NCI-H1105 treated with DMSO at 0.1 percent for 48 hours (cell line): ENCODE measurements around the gene HPGDS.
"Not testable (repeated sequence)": the region's sequence is repeated elsewhere in the genome, so short reads cannot be mapped to it uniquely, and the experiment has no call there.

ENCODE experiments used
- DNase-seq: peaks from one replicate; lab custom pipeline; 2025; lab: John Stamatoyannopoulos, UW

Gene HPGDS

GRCh38 chr4:94357624-94358023 is 15.0 kb upstream of the HPGDS start:
- no peak for DNase-seq

DNA sequence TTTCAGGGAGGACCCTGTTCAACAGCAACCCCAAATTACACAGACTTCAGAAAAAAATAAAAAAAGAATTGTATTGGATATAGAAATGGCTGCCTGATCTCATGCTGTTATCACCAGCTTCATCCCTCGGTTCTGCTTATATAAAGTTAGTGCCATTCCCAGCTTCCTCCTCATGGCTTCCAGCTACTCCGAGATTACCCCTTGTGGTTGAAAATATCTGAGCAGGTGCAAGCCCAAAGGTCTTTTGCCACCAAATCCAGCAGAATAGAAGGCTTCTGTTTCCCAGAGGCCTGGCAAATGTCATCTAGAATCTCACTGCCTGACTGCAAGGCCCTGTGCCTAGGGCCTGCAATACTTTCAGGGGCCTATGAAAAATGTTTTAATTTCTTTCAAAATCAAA is 13.8 kb upstream of the HPGDS start:
- DNase-seq = no peak

DNA sequence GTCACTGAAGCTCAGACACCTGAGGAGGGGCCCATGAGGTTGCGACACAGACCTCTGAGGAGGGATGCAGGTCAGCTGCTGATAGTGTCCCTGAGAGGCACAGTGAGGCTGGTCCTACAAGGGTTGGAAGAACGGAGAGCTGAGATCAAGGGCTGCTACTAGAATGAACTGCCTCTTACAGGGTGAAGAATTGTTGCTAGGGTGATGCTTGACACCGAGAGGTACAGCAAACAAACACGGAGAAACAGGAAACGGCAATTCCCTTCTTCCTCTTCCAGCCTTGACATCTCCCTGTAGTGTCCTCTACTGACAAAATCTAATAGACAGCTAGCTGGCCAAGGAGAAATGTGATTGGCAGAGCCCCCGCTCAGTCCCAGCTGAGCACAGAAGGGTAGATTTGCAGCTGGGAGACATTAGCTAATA is 11.8 kb upstream of the HPGDS start:
- no peak for DNase-seq

GRCh38 chr4:94352996-94353395 is 10.4 kb upstream of the HPGDS start:
- DNase-seq = no peak

DNA sequence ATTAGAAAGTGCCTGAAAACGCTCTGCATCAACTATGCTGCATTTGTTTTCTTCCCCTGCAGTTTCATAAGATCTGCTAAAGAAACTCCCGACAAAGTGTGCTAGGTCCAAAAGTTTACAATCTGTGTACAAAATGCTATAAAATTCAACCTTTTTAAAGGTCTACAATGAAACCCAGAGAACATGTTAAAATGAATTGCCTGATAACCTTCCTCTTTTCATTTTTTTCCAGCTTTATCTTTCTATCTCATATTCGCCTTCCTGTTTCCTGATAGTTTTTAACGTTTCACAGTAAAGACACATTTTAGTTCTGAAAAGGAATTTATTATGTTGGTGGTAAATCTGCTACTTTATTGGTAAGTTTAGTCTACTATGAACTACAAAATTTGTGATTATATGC is 9.5 kb upstream of the HPGDS start:
- DNase-seq = no peak

- no peak for DNase-seq
Measured at GRCh38 chr4:94351319-94351718, 8.7 kb upstream of the HPGDS start.

GRCh38 chr4:94350095-94350494 is 7.5 kb upstream of the HPGDS start:
- no peak for DNase-seq

DNA sequence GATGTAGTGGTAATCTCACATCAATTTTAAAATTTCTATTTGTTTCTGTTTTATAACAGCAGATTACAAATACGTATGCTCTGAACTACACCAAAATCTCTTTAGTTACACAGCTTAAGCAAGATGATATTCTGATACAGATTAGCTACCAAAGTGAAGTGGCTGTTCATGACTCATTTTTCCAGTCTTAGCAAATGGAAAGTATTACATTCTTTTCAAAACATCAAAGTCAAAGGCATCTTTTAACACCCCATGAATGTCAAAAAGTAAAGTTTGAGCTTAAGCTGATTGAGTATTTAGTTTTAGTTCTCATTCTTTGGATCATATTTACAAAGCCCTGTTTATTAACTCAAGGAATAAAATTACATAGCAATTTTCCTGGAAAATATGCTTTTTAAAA is 6.6 kb upstream of the HPGDS start:
- no peak for DNase-seq

DNA sequence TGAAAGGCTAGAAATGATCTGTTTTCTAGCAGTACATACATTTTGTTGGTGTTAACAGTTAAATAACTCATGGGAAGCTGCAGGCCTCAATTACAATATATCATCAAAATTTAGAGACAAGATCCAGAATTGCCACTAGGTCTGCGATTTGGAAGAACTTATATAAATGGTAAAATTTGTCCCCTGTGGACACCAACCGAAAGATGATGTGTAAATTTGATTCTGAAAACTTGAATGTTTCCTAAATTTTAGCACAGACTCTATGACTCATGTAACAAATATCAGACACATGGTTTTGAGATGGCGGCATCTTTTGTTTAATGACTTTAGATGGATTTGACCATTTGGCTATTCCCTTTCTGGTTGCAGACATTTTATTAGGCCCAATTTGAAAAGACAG is 6.0 kb upstream of the HPGDS start:
- no peak for DNase-seq

GRCh38 chr4:94346541-94346940 is 3.9 kb upstream of the HPGDS start:
- DNase-seq = no peak

GRCh38 chr4:94345969-94346368 is 3.3 kb upstream of the HPGDS start:
- no peak for DNase-seq

- no peak for DNase-seq
Measured at GRCh38 chr4:94345266-94345665, 2.6 kb upstream of the HPGDS start.

- no peak for DNase-seq
Measured at GRCh38 chr4:94344457-94344856, 1.8 kb upstream of the HPGDS start.

DNA sequence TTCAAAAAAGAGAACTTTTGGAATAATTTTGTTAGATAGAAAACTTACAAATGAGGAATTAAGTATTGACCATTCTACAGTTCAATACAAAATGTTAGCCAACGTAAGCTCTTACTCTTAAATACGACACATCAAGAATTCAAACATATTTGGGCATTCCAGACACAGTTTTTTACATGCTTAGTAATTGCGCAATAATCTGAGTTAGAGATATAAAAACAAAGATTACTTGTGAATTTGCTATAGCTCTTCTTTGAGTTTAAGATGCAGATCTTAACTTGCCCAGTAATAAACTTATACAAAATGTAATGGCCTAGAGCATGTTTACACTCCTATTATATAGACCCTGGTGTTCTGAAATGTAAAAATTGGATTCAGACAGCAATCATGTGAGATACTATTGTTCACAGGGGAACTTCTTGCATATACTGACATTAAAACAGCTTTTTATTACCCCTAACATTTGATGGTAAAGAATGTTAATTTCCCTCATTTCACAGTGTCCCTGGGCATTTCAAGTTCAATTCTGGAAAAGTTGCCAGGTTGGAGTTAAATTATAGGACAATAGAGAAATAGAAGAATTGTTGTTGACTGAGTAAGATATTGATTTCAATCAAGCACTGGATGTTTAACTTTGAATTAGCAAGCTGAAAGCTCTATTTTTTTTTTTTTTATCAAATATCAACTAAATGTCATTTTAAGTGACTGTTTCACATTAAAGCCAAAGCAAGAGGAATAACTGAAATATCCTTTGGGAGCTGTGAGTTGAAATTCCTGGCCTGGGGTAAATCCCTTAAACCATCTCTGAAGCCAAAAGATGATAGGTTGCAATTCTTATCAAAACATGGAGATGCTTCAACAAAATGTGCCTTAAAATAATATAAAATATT is 910 bp downstream of the HPGDS start:
- no peak for DNase-seq

DNA sequence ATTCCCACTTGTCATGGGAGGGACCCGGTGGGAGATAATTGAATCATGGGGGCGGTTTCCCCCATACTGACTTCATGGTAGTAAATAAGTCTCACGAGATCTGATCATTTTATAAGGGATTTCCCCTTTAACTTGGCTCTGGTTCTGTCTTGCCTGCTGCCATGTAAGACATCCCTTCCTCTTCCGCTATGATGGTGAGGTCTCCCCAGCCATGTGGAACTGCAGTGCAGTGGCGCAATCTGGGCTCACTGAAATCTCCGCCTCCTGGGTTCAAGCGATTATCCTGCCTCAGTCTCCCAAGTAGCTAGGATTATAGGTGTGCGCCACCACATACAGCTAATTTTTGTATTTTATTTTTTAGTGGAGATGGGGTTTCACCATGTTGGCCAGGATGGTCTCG is 2.9 kb downstream of the HPGDS start:
- no peak for DNase-seq

- no peak for DNase-seq
Measured at GRCh38 chr4:94338681-94339351, 3.8 kb downstream of the HPGDS start.

GRCh38 chr4:94336791-94337190 is 5.8 kb downstream of the HPGDS start:
- not testable (repeated sequence) for DNase-seq

- no peak for DNase-seq
Measured at GRCh38 chr4:94336303-94336702, 6.3 kb downstream of the HPGDS start.

GRCh38 chr4:94334962-94335361 is 7.7 kb downstream of the HPGDS start:
- DNase-seq = no peak

DNA sequence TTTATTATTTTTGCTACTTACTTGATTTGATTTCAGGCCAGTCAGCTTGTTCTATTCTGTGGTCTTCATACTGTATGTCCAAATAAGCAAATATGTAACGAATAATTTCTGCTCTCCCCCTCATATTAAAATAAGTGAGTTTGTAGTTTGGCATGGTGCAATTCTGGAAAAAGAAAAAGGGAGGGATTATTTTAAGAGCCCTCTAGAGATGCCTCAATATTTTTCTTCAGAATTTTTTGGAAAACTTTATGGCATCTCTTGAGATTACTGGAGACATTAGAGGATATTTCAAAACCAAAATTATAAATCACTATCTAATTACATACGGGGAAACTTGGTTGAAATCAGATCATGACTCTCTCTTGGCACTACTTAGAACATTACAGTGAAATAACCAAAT is 8.2 kb downstream of the HPGDS start:
- no peak for DNase-seq

- DNase-seq = no peak
Measured at GRCh38 chr4:94333866-94334265, 8.8 kb downstream of the HPGDS start.

DNA sequence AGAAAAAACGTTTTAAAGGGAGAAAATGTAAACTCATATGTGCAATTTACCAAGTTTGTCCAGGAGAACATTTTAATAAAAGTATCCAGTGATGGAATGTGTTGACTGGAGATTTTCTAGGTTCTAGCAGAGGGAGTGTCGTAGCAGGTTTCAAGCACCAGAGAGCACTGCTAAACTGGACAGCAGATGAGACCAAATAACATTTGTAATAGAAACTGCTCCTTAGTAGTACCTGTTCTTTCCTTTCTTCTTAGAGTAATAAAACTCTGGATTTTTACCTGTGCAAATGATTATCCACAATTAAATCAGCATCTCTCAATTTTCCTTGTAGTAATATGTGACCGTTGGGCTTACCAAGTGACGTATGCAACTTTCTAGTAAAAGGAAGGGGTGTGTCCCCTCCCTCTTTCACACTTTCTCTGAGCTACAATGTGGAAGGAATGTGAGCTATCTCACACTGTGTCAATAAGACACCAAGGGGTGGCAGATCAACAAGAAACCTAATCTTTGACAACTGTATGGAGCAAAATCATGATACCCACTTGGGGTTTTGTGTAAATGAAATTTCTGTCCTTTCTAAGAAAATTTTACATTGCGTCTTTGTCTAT is 9.5 kb downstream of the HPGDS start:
- DNase-seq = no peak

DNA sequence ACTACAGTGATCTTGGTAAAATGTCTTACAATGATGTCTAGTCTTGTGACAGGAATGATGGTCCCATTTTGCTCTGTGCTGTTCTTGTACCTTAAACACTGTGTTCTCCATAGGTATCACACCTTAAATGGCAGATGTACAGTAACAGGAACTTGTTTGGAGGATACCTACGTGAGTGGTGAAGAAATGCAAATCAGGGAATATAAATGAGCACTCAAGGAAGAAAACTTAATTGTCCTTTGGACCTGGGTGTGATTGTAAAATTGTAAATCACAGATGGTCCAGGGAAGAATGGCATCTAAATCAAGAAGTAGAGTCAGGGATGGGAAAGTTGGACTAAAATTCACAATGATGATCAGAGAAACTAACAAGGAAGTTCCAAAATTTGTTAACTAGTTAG is 12.7 kb downstream of the HPGDS start:
- no peak for DNase-seq
